ENCODE results near the gene TMOD3.
"Not testable (repeated sequence)": the region's sequence is repeated elsewhere in the genome, so short reads cannot be mapped to it uniquely, and the experiment has no call there.

TMOD3 gene

GRCh38 chr15:51829376-51830275 lies at the start of gene TMOD3:
TMOD3 (plus strand) TSS chr15:51829653; CDS start chr15:51862885, 33,232 bp downstream.
- peak; percentile 87 to 96 for DNase-seq

- no peak for DNase-seq
Measured at GRCh38 chr15:51780636-51781035, 48.8 kb upstream of the TMOD3 start.

- no peak for DNase-seq
Measured at GRCh38 chr15:51781506-51781905, 47.9 kb upstream of the TMOD3 start.

GRCh38 chr15:51782357-51782896 lies 47.0 kb upstream of the TMOD3 start:
- DNase-seq: no peak

GRCh38 chr15:51783967-51784366 lies 45.5 kb upstream of the TMOD3 start:
- no peak for DNase-seq

GRCh38 chr15:51787130-51787529 lies 42.3 kb upstream of the TMOD3 start:
- not testable (repeated sequence) for DNase-seq

GRCh38 chr15:51792474-51792873 lies 37.0 kb upstream of the TMOD3 start:
- DNase-seq: not testable (repeated sequence)

- no peak for DNase-seq
Measured at GRCh38 chr15:51793521-51794305, 35.7 kb upstream of the TMOD3 start.

GRCh38 chr15:51796847-51797401 lies 32.5 kb upstream of the TMOD3 start:
- DNase-seq: peak; percentile 14 to 17

- DNase-seq: no peak
Measured at GRCh38 chr15:51798281-51798680, 31.2 kb upstream of the TMOD3 start.

GRCh38 chr15:51799282-51800252 lies 29.9 kb upstream of the TMOD3 start:
- DNase-seq: no peak

- peak in 1 of 2 donors; percentile 11 for DNase-seq
Measured at GRCh38 chr15:51801391-51801835, 28.0 kb upstream of the TMOD3 start.

GRCh38 chr15:51802593-51802992 lies 26.9 kb upstream of the TMOD3 start:
- no peak for DNase-seq

GRCh38 chr15:51803965-51804364 lies 25.5 kb upstream of the TMOD3 start:
- no peak for DNase-seq

GRCh38 chr15:51806123-51806522 lies 23.3 kb upstream of the TMOD3 start:
- no peak for DNase-seq

- DNase-seq: no peak
Measured at GRCh38 chr15:51809457-51809856, 20.0 kb upstream of the TMOD3 start.

GRCh38 chr15:51812598-51812997 lies 16.9 kb upstream of the TMOD3 start:
- no peak for DNase-seq

- no peak for DNase-seq
Measured at GRCh38 chr15:51814606-51815005, 14.8 kb upstream of the TMOD3 start.

- no peak for DNase-seq
Measured at GRCh38 chr15:51816611-51817010, 12.8 kb upstream of the TMOD3 start.

- DNase-seq: no peak
Measured at GRCh38 chr15:51818150-51818549, 11.3 kb upstream of the TMOD3 start.

- DNase-seq: no peak
Measured at GRCh38 chr15:51825698-51826097, 3.8 kb upstream of the TMOD3 start.
